Neural cell (in vitro differentiated cells): ENCODE data around the gene CAV2. TPM values are rescaled to one million over a fixed set of nuclear protein-coding genes. Genes with fewer than 3 reads are reported as not detected.

Experiments
- H2AFZ ChIP-seq: fragments of 200-600, 300-800 bp; sonication (generic), shearing (Covaris generic); 2 replicates; pipeline ENCODE4 v1.6.0; 2014; ENCODE audit warnings: low read depth, mild to moderate bottlenecking, antibody characterized with exemption, low read length, moderate library complexity
- H3F3A ChIP-seq: fragments of 200-600 bp; shearing (Covaris generic); 2 replicates; pipeline ENCODE4 v1.6.1; 2016; ENCODE audit warnings: mild to moderate bottlenecking, moderate library complexity, mixed read lengths, antibody characterized with exemption, low read length; ENCODE audit not compliant: insufficient read depth, poor library complexity, severe bottlenecking
- H3K27ac ChIP-seq: fragments of 200-600, 300-800 bp; sonication (generic), shearing (Covaris generic); 2 replicates; pipeline ENCODE4 v1.5.1; 2014; ENCODE audit warnings: mild to moderate bottlenecking, low read length, moderate library complexity
- H3K27me3 ChIP-seq: fragments of 300-800, 200-600 bp; sonication (generic), shearing (Covaris generic); 2 replicates; pipeline ENCODE4 v1.6.0; 2014; ENCODE audit warnings: mild to moderate bottlenecking, low read depth, low read length, moderate library complexity; ENCODE audit not compliant: insufficient read depth
- H3K36me3 ChIP-seq: fragments of 300-800, 200-600 bp; sonication (generic), shearing (Covaris generic); 2 replicates; pipeline ENCODE4 v1.5.1; 2014; ENCODE audit warnings: mild to moderate bottlenecking, antibody characterized with exemption, low read length, moderate library complexity; ENCODE audit not compliant: insufficient read depth
- H3K4me2 ChIP-seq: fragments of 300-800, 200-600 bp; sonication (generic), shearing (Covaris generic); 2 replicates; pipeline ENCODE4 v1.6.0; 2014; ENCODE audit warnings: mild to moderate bottlenecking, low read length
- H3K4me3 ChIP-seq: fragments of 300-800, 200-600 bp; sonication (generic), shearing (Covaris generic); 2 replicates; pipeline ENCODE4 v1.5.1; 2014; ENCODE audit warnings: mild to moderate bottlenecking, low read length, moderate library complexity
- H3K79me2 ChIP-seq: fragments of 200-600 bp; shearing (Covaris generic); replicated peaks from 2 replicates; pipeline ENCODE4 v1.6.0; 2014; ENCODE audit warnings: mild to moderate bottlenecking, low read length, moderate library complexity; ENCODE audit not compliant: insufficient read depth
- H3K9ac ChIP-seq: fragments of 300-800, 200-600 bp; sonication (generic), shearing (Covaris generic); 2 replicates; pipeline ENCODE4 v1.6.1; 2016; ENCODE audit warnings: mild to moderate bottlenecking, low read length, mixed read lengths
- H3K9me2 ChIP-seq: fragments of 200-600 bp; shearing (Covaris generic); 2 replicates; pipeline ENCODE4 v1.6.1; 2016; ENCODE audit warnings: mild to moderate bottlenecking, low read length, mixed read lengths; ENCODE audit not compliant: insufficient read depth
- H3K9me3 ChIP-seq: fragments of 200-600, 300-800 bp; sonication (generic), shearing (Covaris generic); 2 replicates; pipeline ENCODE4 v1.6.1; 2016; ENCODE audit warnings: mild to moderate bottlenecking, mixed run types, low read length, moderate library complexity, mixed read lengths
- H4K20me1 ChIP-seq: fragments of 200-600 bp; shearing (Covaris generic); 2 replicates; pipeline ENCODE4 v1.6.1; 2016; ENCODE audit warnings: mild to moderate bottlenecking, mixed run types; ENCODE audit not compliant: insufficient read depth
- EP300 ChIP-seq: fragments of 450-650 bp; conservative IDR thresholded peaks from 2 replicates; pipeline ENCODE4 v1.6.1; 2014; ENCODE audit warnings: antibody characterized with exemption, mild to moderate bottlenecking, moderate library complexity; ENCODE audit not compliant: poor library complexity, severe bottlenecking
- EZH2 ChIP-seq: fragments of 200-600, 300-800 bp; shearing (Covaris generic), sonication (generic); IDR thresholded peaks from 2 replicates; pipeline ENCODE4 v1.6.1; 2014; ENCODE audit warnings: antibody characterized with exemption, low read length, borderline replicate concordance, mild to moderate bottlenecking; ENCODE audit not compliant: insufficient read depth, poor library complexity, severe bottlenecking
- MXI1 ChIP-seq: fragments of 450-650 bp; conservative IDR thresholded peaks from 2 replicates; pipeline ENCODE4 v1.6.1; 2014; ENCODE audit warnings: antibody characterized with exemption, mild to moderate bottlenecking; ENCODE audit not compliant: poor library complexity, severe bottlenecking
- POLR2AphosphoS5 ChIP-seq: IDR thresholded peaks from 2 replicates; pipeline ENCODE4 v1.6.1; 2012
- RAD21 ChIP-seq: fragments of 450-650 bp; conservative IDR thresholded peaks from 2 replicates; pipeline ENCODE4 v1.6.1; 2014; ENCODE audit warnings: antibody characterized with exemption, mild to moderate bottlenecking, moderate library complexity
- SMC3 ChIP-seq: fragments of 450-650 bp; conservative IDR thresholded peaks from 2 replicates; pipeline ENCODE4 v1.6.1; 2014; ENCODE audit warnings: antibody characterized with exemption, mild to moderate bottlenecking, moderate library complexity; ENCODE audit not compliant: poor library complexity
- TAF1 ChIP-seq: IDR thresholded peaks from 2 replicates; pipeline ENCODE4 v1.6.1; 2012; ENCODE audit warnings: low read depth
- polyA plus RNA-seq: library from polyadenylated mRNA; depleted of rRNA; stranded (reverse); fragments of >200 nt; gene quantifications from 2 replicates; pipeline ENCODE4 v1.2.3, GENCODE V29; 2014
- TF ChIP-seq, protein P1 (sequence below): fragments of 450-650 bp; IDR thresholded peaks from 2 replicates; pipeline ENCODE4 v1.5.1; 2014; ENCODE audit warnings: antibody characterized with exemption, mild to moderate bottlenecking, moderate library complexity; ENCODE audit not compliant: poor library complexity, severe bottlenecking
- TF ChIP-seq, protein P2 (sequence below): IDR thresholded peaks from 2 replicates; pipeline ENCODE4 v1.6.1; 2012; ENCODE audit warnings: borderline replicate concordance

CAV2 gene
- polyA plus RNA-seq, 1 donor from 2014 or later = not detected

DNA sequence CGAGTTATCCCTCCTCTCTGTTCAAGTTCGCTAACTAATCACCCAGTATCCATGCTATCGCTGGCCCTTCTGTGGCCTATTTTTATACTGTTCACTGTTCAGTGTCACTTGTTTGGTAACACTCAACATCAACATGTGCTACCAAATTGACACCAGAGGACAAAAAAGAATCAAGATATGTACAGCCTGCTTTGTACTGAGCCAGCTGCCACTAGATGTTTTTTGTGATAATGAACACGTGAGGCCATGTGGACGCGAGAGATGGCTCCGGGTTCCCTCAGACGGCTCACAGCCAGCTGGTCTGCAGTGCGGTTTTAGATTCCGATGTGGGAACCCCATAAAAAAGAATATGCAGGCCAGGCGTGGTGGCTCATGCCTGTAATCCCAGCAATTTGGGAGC, 46.5 kb downstream of the CAV2 start:
- H3K9me2 ChIP-seq = no peaks in the 10 kb centered on the region
- no peaks in the 10 kb centered on the region for H3K9me3 ChIP-seq
- no peak overlapping the region for H3K27ac ChIP-seq
- no peak for TF ChIP-seq EP300
- TF ChIP-seq POLR2AphosphoS5 = no peak
- no peak for TF ChIP-seq RAD21
- TF ChIP-seq TAF1 = no peak
- TF ChIP-seq, protein P1, sequence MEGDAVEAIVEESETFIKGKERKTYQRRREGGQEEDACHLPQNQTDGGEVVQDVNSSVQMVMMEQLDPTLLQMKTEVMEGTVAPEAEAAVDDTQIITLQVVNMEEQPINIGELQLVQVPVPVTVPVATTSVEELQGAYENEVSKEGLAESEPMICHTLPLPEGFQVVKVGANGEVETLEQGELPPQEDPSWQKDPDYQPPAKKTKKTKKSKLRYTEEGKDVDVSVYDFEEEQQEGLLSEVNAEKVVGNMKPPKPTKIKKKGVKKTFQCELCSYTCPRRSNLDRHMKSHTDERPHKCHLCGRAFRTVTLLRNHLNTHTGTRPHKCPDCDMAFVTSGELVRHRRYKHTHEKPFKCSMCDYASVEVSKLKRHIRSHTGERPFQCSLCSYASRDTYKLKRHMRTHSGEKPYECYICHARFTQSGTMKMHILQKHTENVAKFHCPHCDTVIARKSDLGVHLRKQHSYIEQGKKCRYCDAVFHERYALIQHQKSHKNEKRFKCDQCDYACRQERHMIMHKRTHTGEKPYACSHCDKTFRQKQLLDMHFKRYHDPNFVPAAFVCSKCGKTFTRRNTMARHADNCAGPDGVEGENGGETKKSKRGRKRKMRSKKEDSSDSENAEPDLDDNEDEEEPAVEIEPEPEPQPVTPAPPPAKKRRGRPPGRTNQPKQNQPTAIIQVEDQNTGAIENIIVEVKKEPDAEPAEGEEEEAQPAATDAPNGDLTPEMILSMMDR = no peak
- no peak for TF ChIP-seq EZH2
- H4K20me1 ChIP-seq = no peaks in the 10 kb centered on the region
- no peak overlapping the region for H3K4me3 ChIP-seq
- H3K4me2 ChIP-seq = no peak overlapping the region
- no peaks in the 10 kb centered on the region for H3K27me3 ChIP-seq
- H3K79me2 ChIP-seq = no peaks in the 10 kb centered on the region
- no peaks in the 10 kb centered on the region for H3F3A ChIP-seq
- H2AFZ ChIP-seq = no peak overlapping the region
- no peak overlapping the region for H3K9ac ChIP-seq
- H3K36me3 ChIP-seq = no peaks in the 10 kb centered on the region

DNA sequence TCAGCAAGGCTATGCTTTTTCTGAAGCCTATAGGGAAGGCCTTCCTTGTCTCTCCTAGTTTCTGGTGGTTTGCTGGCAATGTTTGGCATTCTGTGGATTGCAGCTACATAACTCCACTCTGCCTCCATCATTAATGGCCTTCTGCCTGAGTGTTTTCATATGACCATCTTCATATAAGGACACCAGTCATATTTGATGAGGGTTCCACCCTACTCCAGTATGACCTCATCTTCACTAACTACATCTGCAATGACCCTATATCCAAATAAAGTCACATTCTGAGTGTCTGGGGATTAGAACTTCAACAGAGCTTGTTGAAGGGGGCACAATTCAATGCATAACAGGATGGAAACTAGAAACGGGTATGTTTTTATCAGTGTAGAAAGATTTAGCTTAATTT, 47.4 kb downstream of the CAV2 start:
- Histone ChIP-seq H3K9ac (no peak overlapping the region), H3F3A (no peaks in the 10 kb centered on the region), H2AFZ (no peak overlapping the region), H3K9me3 (no peaks in the 10 kb centered on the region), H3K4me2 (no peak overlapping the region), H3K4me3 (no peak overlapping the region), H3K27ac (no peak overlapping the region), H3K36me3 (no peaks in the 10 kb centered on the region), H4K20me1 (no peaks in the 10 kb centered on the region), H3K79me2 (no peaks in the 10 kb centered on the region), H3K27me3 (no peaks in the 10 kb centered on the region), H3K9me2 (no peaks in the 10 kb centered on the region)
- TF ChIP-seq RAD21 = no peak
- no peak for TF ChIP-seq TAF1
- TF ChIP-seq EP300 = no peak
- TF ChIP-seq MXI1 = no peak

DNA sequence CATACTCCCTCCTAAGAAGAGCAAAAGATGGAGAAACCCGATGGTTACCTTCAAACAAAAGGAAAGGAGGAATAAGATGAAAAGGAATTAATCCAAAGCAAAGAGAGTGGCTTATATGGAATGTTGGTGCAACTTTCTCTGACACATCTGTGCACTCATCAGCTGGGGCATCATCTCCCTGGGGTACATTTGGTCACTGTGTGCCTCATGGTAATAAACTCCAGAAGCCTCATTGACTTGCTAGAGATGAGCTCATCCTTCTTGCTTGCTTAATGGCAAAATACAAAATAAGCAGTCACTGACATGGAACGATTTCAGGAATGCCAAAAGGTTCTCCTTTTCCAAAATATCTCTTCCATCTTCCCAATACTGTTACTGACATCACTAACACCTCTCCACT, 47.8 kb downstream of the CAV2 start:
- Histone ChIP-seq H3K9me2 (no peaks in the 10 kb centered on the region), H3K9ac (no peak overlapping the region), H3F3A (no peaks in the 10 kb centered on the region), H3K27me3 (no peaks in the 10 kb centered on the region), H3K4me2 (no peak overlapping the region), H3K4me3 (no peak overlapping the region), H4K20me1 (no peaks in the 10 kb centered on the region), H3K36me3 (no peaks in the 10 kb centered on the region), H3K27ac (no peak overlapping the region), H3K79me2 (no peaks in the 10 kb centered on the region), H2AFZ (no peak overlapping the region), H3K9me3 (no peaks in the 10 kb centered on the region)
- TF ChIP-seq, protein P2, sequence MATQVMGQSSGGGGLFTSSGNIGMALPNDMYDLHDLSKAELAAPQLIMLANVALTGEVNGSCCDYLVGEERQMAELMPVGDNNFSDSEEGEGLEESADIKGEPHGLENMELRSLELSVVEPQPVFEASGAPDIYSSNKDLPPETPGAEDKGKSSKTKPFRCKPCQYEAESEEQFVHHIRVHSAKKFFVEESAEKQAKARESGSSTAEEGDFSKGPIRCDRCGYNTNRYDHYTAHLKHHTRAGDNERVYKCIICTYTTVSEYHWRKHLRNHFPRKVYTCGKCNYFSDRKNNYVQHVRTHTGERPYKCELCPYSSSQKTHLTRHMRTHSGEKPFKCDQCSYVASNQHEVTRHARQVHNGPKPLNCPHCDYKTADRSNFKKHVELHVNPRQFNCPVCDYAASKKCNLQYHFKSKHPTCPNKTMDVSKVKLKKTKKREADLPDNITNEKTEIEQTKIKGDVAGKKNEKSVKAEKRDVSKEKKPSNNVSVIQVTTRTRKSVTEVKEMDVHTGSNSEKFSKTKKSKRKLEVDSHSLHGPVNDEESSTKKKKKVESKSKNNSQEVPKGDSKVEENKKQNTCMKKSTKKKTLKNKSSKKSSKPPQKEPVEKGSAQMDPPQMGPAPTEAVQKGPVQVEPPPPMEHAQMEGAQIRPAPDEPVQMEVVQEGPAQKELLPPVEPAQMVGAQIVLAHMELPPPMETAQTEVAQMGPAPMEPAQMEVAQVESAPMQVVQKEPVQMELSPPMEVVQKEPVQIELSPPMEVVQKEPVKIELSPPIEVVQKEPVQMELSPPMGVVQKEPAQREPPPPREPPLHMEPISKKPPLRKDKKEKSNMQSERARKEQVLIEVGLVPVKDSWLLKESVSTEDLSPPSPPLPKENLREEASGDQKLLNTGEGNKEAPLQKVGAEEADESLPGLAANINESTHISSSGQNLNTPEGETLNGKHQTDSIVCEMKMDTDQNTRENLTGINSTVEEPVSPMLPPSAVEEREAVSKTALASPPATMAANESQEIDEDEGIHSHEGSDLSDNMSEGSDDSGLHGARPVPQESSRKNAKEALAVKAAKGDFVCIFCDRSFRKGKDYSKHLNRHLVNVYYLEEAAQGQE = no peak
- TF ChIP-seq MXI1 = no peak
- TF ChIP-seq RAD21 = no peak
- no peak for TF ChIP-seq EP300
- TF ChIP-seq, protein P1 = no peak
- TF ChIP-seq EZH2 = no peak
- TF ChIP-seq POLR2AphosphoS5 = no peak
- TF ChIP-seq TAF1 = no peak
- TF ChIP-seq SMC3 = no peak
